PC-3 (cell line): ENCODE results near the gene STX16. TPM values are rescaled to one million over a fixed set of nuclear protein-coding genes. Genes with fewer than 3 reads are reported as not detected.
A peak's percentile ranks its signal among the peaks of the same experiment; 100 is the strongest.
"Not testable (repeated sequence)": the region's sequence is repeated elsewhere in the genome, so short reads cannot be mapped to it uniquely, and the experiment has no call there.

Experiments
- ATAC-seq: fragments of 200-7000 bp; cut with Tn5 transposase; 2 replicates; pipeline ENCODE4 v1.9.1; 2020; ENCODE audit warnings: mild to moderate bottlenecking, moderate library complexity
- BruUV-seq: library from RNA; stranded (reverse); fragments of 400-500 nt; replicated peaks from 2 replicates; lab custom pipeline; 2021; lab: Mats Ljungman, UMichigan
- CTCF ChIA-PET: fragments of 300-600 bp; sonication (Branson Sonifier 250); formaldehyde crosslinking; loops from one replicate; lab custom pipeline; 2022; ENCODE audit warnings: antibody characterized with exemption; lab: Charles Lee
- POLR2A ChIA-PET: fragments of 300-600 bp; sonication (Branson Sonifier 250); formaldehyde crosslinking; loops from one replicate; lab custom pipeline; 2022; ENCODE audit warnings: antibody characterized with exemption; ENCODE audit not compliant: unreplicated experiment; lab: Charles Lee
- DNase-seq: peaks from one replicate; pipeline ENCODE4 v3.0.0-alpha.2; 2015
- H2AFZ ChIP-seq: fragments of 300-600 bp; sonication (generic); 2 replicates; pipeline ENCODE4 v1.6.0; 2016; ENCODE audit warnings: antibody characterized with exemption, low read length
- H3F3A ChIP-seq: fragments of 300-600 bp; sonication (generic); one replicate; pipeline ENCODE4 v1.6.0; 2017; ENCODE audit warnings: antibody characterized with exemption, low read length, control low read depth, mild to moderate bottlenecking; ENCODE audit not compliant: unreplicated experiment
- H3K27ac ChIP-seq: fragments of 300-600 bp; sonication (generic); 2 replicates; pipeline ENCODE4 v1.5.1; 2016; ENCODE audit warnings: mild to moderate bottlenecking, low read length
- H3K27me3 ChIP-seq: fragments of 300-600 bp; sonication (generic); 2 replicates; pipeline ENCODE4 v1.6.1; 2016; ENCODE audit warnings: low read length, mixed read lengths
- H3K36me3 ChIP-seq: fragments of 300-600 bp; sonication (generic); 2 replicates; pipeline ENCODE4 v1.6.1; 2016; ENCODE audit warnings: low read depth, mixed run types, low read length, mixed read lengths
- H3K4me1 ChIP-seq: fragments of 300-600 bp; sonication (generic); 2 replicates; pipeline ENCODE4 v1.5.1; 2016; ENCODE audit warnings: low read length; ENCODE audit not compliant: insufficient read depth
- H3K4me2 ChIP-seq: fragments of 300-600 bp; sonication (generic); 2 replicates; pipeline ENCODE4 v1.6.0; 2016; ENCODE audit warnings: low read length
- H3K4me3 ChIP-seq: fragments of 300-600 bp; sonication (generic); 2 replicates; pipeline ENCODE4 v1.5.1; 2016; ENCODE audit warnings: mild to moderate bottlenecking, low read length, mixed read lengths
- H3K79me2 ChIP-seq: fragments of 300-600 bp; sonication (generic); 2 replicates; pipeline ENCODE4 v1.6.1; 2017; ENCODE audit warnings: low read length, mixed read lengths
- H3K9ac ChIP-seq: fragments of 300-600 bp; sonication (generic); 2 replicates; pipeline ENCODE4 v1.6.0; 2016; ENCODE audit warnings: mild to moderate bottlenecking, low read length
- H3K9me2 ChIP-seq: fragments of 300-600 bp; sonication (generic); replicated peaks from 2 replicates; pipeline ENCODE4 v1.6.1; 2016; ENCODE audit warnings: mixed run types, low read length, mixed read lengths
- H3K9me3 ChIP-seq: fragments of 300-600 bp; sonication (generic); 2 replicates; pipeline ENCODE4 v1.6.1; 2016; ENCODE audit warnings: low read length, mixed read lengths
- H4K20me1 ChIP-seq: fragments of 300-600 bp; sonication (generic); 2 replicates; pipeline ENCODE4 v1.6.1; 2016; ENCODE audit warnings: low read length, mixed read lengths
- EZH2 ChIP-seq: fragments of 300-600 bp; sonication (generic); IDR thresholded peaks from one replicate; pipeline ENCODE4 v1.6.1; 2017; ENCODE audit warnings: antibody characterized with exemption, mild to moderate bottlenecking, low read length; ENCODE audit not compliant: unreplicated experiment
- EZH2phosphoT487 ChIP-seq: fragments of 300-600 bp; sonication (generic); IDR thresholded peaks from 2 replicates; pipeline ENCODE4 v1.6.1; 2018; ENCODE audit warnings: mild to moderate bottlenecking, antibody characterized with exemption, low read length, borderline replicate concordance
- intact Hi-C: fragments of 100-400 bp; cut with micrococcal nuclease; formaldehyde crosslinking; loops from 2 replicates; pipeline ENCODE4 v1.9.0; 2023
- total RNA-seq: library from RNA; depleted of rRNA; stranded (reverse); fragments of >200 nt; gene quantifications from 2 replicates; pipeline ENCODE4 v1.2.3, GENCODE V29; 2014
- TF ChIP-seq, protein P1 (sequence below): fragments of 300-600 bp; sonication (generic); conservative IDR thresholded peaks from 2 replicates; pipeline ENCODE4 v1.5.1; 2017; ENCODE audit warnings: antibody characterized with exemption, low read depth, mild to moderate bottlenecking, low read length

The STX16 gene
- total RNA-seq, 1 experiment from 2014 or later, result 44.2 TPM

DNA sequence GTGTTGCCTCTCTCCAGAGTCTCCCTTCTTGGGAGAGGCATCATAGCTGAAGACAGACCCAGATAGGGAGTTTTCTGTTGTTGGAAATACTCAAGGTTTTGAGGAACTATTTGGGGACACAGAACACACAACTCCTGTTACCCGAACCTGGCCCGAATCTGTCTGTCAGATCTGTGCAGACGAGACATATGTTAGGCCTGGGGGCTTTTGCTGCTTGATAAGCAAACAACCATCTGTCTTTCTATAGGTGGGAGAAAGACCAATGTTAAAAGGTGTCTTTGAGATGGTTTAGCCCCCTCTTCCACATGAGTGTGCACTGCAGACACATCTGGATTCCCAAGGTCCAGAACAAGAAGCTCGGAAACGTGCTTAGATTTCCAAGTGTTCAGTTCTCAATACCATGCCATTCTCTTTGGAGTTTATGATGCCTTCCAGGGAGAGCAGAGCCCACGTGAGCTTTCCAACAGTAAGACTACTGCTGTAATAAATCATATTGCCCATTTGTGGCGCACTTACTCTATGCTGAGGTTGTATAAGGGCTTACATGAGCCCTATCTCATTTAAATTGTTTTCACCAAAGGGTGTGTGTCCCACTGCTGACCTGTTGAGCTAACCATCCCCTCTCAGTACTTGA lies 3.8 kb upstream of the STX16 start:
- TF ChIP-seq EZH2phosphoT487, result no peak
- TF ChIP-seq, protein P1, sequence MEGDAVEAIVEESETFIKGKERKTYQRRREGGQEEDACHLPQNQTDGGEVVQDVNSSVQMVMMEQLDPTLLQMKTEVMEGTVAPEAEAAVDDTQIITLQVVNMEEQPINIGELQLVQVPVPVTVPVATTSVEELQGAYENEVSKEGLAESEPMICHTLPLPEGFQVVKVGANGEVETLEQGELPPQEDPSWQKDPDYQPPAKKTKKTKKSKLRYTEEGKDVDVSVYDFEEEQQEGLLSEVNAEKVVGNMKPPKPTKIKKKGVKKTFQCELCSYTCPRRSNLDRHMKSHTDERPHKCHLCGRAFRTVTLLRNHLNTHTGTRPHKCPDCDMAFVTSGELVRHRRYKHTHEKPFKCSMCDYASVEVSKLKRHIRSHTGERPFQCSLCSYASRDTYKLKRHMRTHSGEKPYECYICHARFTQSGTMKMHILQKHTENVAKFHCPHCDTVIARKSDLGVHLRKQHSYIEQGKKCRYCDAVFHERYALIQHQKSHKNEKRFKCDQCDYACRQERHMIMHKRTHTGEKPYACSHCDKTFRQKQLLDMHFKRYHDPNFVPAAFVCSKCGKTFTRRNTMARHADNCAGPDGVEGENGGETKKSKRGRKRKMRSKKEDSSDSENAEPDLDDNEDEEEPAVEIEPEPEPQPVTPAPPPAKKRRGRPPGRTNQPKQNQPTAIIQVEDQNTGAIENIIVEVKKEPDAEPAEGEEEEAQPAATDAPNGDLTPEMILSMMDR, result no peak; the same call in 1 of the 2 replicates
- H3K9me2 ChIP-seq, result no peaks in the 10 kb centered on the region
- ChIA-PET CTCF (interaction anchor here (0.6 to 1.2 kb wide), 2 partner anchors 166 to 827 kb away, joined by 3 to 15 read pairs; no protein-coding TSS in a partner anchor), POLR2A (interaction anchor here (0.6 to 1.0 kb wide), 2 partner anchors 23 to 175 kb away, joined by 6 to 14 read pairs; no protein-coding TSS in a partner anchor)
- H3K4me3 ChIP-seq, result no peak overlapping the region
- H3K4me2 ChIP-seq, result peak overlapping the region; percentile 48
- peak overlapping the region; percentile 77 for H3K27ac ChIP-seq
- ATAC-seq, result no peak
- no peaks in the 10 kb centered on the region for H3F3A ChIP-seq
- H3K27me3 ChIP-seq, result no peaks in the 10 kb centered on the region
- H3K36me3 ChIP-seq, result no peaks in the 10 kb centered on the region
- H4K20me1 ChIP-seq, result no peaks in the 10 kb centered on the region
- no TSS peak for BruUV-seq
- no peaks in the 10 kb centered on the region for H3K9me3 ChIP-seq
- intact Hi-C loops, result loop anchor here (5.0 to 10.0 kb wide), 2 partner anchors 132 to 240 kb away; partner anchors contain the start of gene APCDD1L
- peak overlapping the region; percentile 34 for H2AFZ ChIP-seq
- DNase-seq, result no peak
- peak overlapping the region; percentile 21 for H3K9ac ChIP-seq
- H3K79me2 ChIP-seq, result peaks cover 12% of the 10 kb centered on the region
- peaks cover 47% of the 10 kb centered on the region for H3K4me1 ChIP-seq

DNA sequence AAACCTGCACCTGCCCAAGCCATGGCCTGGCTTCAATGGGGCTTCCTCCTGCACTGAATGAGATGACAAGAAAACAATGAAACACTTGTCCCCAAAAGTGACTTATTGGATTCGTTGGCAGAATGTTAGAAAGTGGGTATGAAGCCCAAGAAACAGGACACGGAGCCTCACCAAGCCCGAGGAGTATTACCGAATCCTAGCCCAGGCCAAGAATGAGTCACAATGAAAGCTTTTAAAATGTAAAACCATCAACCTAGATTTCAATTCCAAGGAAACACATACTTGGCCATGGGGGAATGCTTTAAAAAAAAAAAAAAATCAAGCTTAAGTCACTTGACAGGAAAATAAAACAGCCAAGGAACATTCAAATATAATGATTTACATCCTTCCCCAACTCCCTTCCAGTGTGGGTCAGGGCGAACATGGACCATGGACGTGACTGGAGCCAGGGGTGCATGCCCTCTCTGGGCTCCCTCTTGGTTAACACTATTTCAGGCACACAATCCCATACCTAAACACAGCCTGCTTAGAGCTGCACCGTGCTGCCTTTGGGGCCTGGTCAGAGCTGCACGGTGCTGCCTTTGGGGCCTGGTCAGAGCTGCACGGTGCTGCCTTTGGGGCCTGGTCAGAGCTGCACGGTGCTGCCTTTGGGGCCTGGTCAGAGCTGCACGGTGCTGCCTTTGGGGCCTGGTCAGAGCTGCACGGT lies 3.1 kb upstream of the STX16 start:
- no peaks in the 10 kb centered on the region for H4K20me1 ChIP-seq
- ChIA-PET POLR2A (interaction anchor here (0.6 to 1.0 kb wide), 2 partner anchors 23 to 176 kb away, joined by 6 to 14 read pairs; no protein-coding TSS in a partner anchor), CTCF (interaction anchor here (0.6 to 1.2 kb wide), 4 partner anchors 34 to 826 kb away, joined by 3 to 15 read pairs (median 4); no protein-coding TSS in a partner anchor)
- H3K9me2 ChIP-seq, result no peaks in the 10 kb centered on the region
- no peaks in the 10 kb centered on the region for H3K27me3 ChIP-seq
- H3K4me1 ChIP-seq, result peaks cover 49% of the 10 kb centered on the region
- H3K79me2 ChIP-seq, result peaks cover 19% of the 10 kb centered on the region
- H3K9ac ChIP-seq, result peak overlapping the region; percentile 21
- no peak overlapping the region for H3K4me3 ChIP-seq
- H3K27ac ChIP-seq, result peak overlapping the region; percentile 77
- no TSS peak for BruUV-seq
- DNase-seq (peak; percentile 88), ATAC-seq (peak; percentile 35)
- H3K36me3 ChIP-seq, result no peaks in the 10 kb centered on the region
- H3K9me3 ChIP-seq, result no peaks in the 10 kb centered on the region
- peak overlapping the region; percentile 34 for H2AFZ ChIP-seq
- H3F3A ChIP-seq, result no peaks in the 10 kb centered on the region
- peak overlapping the region; percentile 48 for H3K4me2 ChIP-seq
- intact Hi-C loops, result loop anchor here (5.0 to 10.0 kb wide), 2 partner anchors 133 to 241 kb away; partner anchors contain the start of gene APCDD1L
- TF ChIP-seq EZH2phosphoT487, result no peak
- TF ChIP-seq, protein P1, result no peak
- no peak for TF ChIP-seq EZH2

DNA sequence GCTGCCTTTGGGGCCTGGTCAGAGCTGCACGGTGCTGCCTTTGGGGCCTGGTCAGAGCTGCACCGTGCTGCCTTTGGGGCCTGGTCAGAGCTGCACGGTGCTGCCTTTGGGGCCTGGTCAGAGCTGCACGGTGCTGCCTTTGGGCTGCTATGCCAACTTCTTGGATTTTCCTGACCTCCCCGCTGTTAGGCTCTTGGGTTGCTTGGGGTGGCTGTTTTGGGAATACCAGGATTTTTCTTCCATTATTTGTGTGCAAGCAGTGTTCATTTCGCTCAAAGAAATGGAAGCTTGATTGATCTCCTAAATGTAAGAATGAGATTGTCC lies 2.6 kb upstream of the STX16 start:
- peaks cover 24% of the 10 kb centered on the region for H3K79me2 ChIP-seq
- H3K4me2 ChIP-seq, H3K9ac ChIP-seq, H3K36me3 ChIP-seq, BruUV-seq, H2AFZ ChIP-seq, H3K9me2 ChIP-seq, H4K20me1 ChIP-seq, ATAC-seq, H3K9me3 ChIP-seq, H3F3A ChIP-seq, DNase-seq, H3K27me3 ChIP-seq, H3K4me3 ChIP-seq: not testable (repeated sequence)
- ChIA-PET POLR2A (interaction anchor here (1.0 kb wide), 1 partner anchor 24 kb away, joined by 14 read pairs; no protein-coding TSS in a partner anchor), CTCF (interaction anchor here (0.6 to 1.2 kb wide), 3 partner anchors 34 to 167 kb away, joined by 3 to 15 read pairs (median 6); no protein-coding TSS in a partner anchor)
- peaks cover 54% of the 10 kb centered on the region for H3K4me1 ChIP-seq
- intact Hi-C loops, result loop anchor here (5.0 to 10.0 kb wide), 2 partner anchors 134 to 241 kb away; partner anchors contain the start of gene APCDD1L
- H3K27ac ChIP-seq, result peak overlapping the region; percentile 77
